ENCODE results near the gene SIN3A.
"Not testable (repeated sequence)": the region's sequence is repeated elsewhere in the genome, so short reads cannot be mapped to it uniquely, and the experiment has no call there.

SIN3A gene

DNA sequence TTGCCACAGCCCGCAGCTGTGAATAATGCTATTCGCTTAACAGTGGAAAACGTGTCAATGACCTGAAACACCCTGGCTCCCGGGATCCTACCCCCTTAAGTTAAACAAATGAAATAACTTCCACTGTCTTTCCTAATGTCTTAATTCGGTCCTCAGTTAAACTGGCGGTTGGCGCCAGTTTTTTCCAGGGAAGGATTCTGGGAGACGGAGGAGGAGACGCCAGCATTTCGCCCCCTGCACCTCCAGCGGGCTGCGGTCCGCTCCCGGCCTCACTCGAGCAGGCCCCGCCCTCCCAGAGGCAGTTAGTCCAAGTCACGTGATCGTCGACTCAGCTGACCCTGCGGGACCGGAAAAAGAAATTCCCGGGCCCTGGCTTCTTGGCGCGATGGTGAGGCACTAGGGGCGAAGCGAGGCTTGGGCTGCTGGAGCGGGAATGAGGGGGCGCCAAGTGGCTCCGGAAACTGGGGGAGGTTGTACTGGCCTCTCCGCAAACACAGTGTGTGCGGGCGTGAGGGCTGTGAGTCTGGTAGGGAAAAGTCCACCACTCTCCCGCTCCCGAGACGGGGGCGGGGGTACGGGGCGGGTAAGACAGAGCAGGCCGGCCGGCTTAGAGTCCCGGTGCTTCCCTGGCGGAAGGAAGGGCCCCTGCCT, 115.7 kb downstream of the SIN3A start, which contains the start of gene COMMD4:
TSS of gene COMMD4 (plus strand) at position 359 of the 651 bp plus-strand sequence. CDS start at position 386, 27 bp downstream.
- no peak for TF ChIP-seq ZFX (IDR thresholded peaks at IDR 0.05; ENCODE audit: borderline replicate concordance)
- TF ChIP-seq, protein P1, sequence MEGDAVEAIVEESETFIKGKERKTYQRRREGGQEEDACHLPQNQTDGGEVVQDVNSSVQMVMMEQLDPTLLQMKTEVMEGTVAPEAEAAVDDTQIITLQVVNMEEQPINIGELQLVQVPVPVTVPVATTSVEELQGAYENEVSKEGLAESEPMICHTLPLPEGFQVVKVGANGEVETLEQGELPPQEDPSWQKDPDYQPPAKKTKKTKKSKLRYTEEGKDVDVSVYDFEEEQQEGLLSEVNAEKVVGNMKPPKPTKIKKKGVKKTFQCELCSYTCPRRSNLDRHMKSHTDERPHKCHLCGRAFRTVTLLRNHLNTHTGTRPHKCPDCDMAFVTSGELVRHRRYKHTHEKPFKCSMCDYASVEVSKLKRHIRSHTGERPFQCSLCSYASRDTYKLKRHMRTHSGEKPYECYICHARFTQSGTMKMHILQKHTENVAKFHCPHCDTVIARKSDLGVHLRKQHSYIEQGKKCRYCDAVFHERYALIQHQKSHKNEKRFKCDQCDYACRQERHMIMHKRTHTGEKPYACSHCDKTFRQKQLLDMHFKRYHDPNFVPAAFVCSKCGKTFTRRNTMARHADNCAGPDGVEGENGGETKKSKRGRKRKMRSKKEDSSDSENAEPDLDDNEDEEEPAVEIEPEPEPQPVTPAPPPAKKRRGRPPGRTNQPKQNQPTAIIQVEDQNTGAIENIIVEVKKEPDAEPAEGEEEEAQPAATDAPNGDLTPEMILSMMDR (IDR thresholded peaks at IDR 0.05), result no peak
- peak within 1 kb of the TSS; percentile 62 for H3K27ac ChIP-seq

DNA sequence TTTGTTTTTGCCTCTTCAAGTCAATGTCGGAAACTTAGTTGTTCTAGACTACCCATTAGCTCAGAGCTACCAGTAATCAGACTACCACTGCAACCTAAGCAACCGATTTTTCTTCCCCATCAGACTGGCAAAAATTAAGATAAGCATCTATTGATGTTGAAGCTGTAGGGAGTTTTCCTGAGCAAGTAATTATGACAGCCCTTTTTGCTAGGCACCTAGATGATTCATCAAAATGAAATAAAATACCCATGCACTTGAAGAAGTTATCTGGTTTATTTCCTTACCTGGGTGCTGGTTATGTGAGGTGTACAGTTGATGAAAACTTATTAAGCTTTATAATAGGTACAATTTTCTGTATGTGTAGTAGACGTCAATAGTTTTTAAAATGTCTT, 116.2 kb downstream of the SIN3A start:
- H3K27ac ChIP-seq, result peak overlapping the region; percentile 62
- no peak for TF ChIP-seq ZFX (IDR thresholded peaks at IDR 0.05; ENCODE audit: borderline replicate concordance)
- TF ChIP-seq, protein P1 (IDR thresholded peaks at IDR 0.05), result no peak

DNA sequence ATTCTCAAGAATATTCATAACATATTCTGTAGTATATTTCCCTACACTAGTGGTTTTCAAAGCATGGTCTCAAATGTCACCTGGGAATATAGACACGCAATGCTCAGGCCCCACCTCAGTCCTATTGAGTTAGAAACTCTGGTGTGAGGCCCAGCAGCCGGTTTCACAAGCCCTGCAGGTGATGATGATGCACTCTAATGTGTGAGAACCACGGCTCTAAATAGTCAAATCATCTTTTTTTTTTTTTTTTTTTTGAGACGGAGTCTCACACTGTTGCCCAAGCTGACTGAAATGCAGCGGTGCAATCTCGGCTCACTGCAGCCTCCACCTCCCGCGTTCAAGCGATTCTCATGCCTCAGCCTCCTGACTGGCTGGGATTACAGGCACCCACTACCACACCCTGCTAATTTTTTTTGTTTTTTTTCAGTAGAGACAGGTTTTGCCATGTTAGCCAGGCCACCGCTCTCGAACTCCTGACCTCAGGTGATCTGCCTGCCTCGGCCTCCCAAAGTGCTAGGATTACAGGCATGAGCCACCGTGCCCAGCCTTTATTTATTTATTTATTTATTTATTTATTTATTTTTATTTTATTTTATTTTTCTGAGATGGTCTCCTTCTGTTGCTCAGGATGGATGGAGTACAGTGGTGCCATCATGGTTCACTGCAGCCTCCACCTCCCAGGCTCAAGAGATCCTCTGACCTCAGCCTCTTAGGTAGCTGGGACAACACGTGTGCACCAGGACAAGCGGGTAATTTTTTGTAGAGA, 117.7 kb downstream of the SIN3A start:
- H3K27ac ChIP-seq, result not testable (repeated sequence)

DNA sequence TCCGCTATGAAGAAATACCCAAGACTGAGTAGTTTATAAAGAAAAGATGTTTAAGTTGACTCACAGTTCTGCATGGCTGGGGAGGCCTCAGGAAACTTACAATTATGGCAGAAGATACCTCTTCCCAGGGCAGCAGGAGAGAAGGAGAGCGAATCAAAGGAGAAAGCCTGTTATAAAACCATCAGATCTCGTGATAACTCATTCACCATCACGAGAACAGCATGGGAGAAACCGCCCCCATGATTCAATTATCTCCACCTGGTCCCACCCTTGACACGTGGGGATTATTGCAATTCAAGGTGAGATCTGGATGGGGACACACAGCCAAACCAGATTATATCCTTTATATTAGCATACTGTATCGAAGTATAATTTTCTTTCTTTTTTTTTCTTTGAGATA, 119.4 kb downstream of the SIN3A start:
- not testable (repeated sequence) for H3K27ac ChIP-seq

DNA sequence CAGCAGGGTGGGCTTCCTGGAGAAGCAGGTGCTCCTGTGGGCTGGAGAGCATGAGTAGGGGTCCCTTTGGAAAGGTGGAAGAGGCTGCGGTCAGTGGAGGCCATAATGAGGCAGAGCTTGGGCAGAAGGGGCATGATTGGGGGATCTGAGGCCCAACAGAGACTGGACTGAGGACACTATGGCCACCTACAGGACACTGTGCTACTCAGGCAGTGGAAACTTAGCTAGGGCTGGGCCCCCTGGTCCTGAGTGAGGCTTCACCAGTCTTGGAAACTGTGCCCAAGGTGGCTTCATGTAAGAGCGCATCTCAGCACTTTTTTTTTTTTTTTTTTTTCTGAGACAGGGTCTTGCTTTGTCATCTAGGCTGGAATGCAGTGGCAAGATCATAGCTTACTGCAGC, 121.9 kb downstream of the SIN3A start:
- no peak overlapping the region for H3K27ac ChIP-seq
- TF ChIP-seq ZFX (IDR thresholded peaks at IDR 0.05; ENCODE audit: borderline replicate concordance), result no peak
- TF ChIP-seq, protein P1 (IDR thresholded peaks at IDR 0.05), result no peak

DNA sequence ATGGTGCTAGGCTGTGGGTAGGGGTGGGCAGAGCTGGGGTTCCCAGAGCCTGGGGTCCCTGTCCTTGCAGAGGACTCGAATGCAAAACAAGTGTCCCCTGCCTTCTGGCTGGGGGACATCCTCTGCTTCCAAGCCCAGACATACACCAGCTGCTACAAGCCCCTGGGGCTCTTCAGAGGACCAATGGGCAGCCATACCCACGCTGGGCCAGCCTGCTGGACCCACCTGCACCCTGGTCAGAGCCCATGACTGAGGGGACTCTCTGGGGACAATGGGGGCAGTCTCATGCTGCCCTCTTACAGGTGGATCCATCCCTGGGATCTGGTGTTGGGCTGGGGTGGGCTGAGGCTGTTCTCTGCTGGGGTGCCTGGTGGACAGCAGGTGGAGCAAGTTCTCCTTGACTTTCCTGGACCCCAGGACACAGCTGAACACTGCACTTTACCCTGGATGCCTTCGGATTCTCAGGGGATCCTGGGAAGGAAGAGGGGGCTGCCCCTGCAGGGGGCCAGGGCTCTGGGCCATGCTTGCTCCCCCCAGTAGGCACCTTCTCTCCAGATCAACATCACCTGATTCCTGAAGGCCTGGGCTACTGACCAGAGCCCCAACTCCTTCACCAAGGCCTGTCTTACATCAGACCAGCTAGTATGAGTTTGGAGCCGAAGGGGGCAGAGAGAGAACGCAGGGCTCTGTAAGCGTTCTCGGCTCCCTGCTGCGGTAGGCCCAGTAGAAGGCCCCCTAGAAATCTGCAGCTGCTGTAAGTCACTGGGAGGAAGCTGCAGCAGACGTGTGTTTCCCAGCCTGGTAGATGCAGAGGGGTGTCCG, 122.8 kb downstream of the SIN3A start:
- TF ChIP-seq, protein P1 (IDR thresholded peaks at IDR 0.05), result no peak
- no peak for TF ChIP-seq ZFX (IDR thresholded peaks at IDR 0.05; ENCODE audit: borderline replicate concordance)
- no peak overlapping the region for H3K27ac ChIP-seq

DNA sequence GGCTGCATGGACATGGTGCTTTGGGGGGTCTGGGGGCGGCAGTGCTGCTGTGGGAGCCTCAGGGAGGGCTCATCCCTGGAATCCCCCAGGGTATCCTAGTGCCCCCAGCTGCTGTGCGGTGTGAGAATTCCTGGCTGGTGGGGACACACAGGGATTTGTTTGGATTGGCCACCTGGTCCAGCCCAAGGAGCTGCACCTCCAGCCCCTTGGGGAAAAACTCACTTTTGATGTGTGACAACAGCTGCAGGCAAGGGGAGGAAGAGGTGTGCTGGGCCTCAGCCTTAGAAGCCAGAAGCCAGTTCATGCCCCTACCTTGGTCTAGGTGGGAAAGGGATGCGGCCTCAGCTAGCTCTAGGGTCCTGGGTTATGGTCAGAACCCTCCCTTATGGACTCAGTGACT, 124.0 kb downstream of the SIN3A start:
- no peak for TF ChIP-seq ZFX (IDR thresholded peaks at IDR 0.05; ENCODE audit: borderline replicate concordance)
- TF ChIP-seq, protein P1 (IDR thresholded peaks at IDR 0.05), result no peak
- no peak overlapping the region for H3K27ac ChIP-seq

DNA sequence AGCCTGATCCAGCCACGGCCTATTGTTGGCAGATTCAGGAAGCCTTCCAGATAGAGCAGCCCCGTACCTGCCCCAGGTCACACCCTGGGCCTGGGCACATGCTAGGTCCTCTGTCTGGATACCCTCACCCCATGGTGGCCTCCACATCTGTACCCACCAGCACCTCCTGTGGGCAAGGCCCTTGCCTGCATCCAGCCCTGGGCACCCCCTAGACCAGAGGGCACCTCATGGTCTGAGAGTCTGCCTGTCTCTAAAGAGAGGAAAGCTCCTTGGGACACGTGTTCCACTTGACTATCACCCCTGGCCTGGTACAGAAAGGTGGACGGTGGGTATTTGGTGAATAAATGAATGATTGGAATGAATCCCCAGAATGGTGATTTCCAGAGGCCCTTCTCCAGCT, 124.5 kb downstream of the SIN3A start:
- H3K27ac ChIP-seq, result no peak overlapping the region
- no peak for TF ChIP-seq ZFX (IDR thresholded peaks at IDR 0.05; ENCODE audit: borderline replicate concordance)
- TF ChIP-seq, protein P1 (IDR thresholded peaks at IDR 0.05), result no peak
